Right hindlimb (tissue), 1 donor: ENCODE data around the gene SULT6B1.

Source experiments
- DNase-seq: peaks from one replicate; pipeline ENCODE4 v3.0.0-alpha.2; 2018

SULT6B1 gene

DNA sequence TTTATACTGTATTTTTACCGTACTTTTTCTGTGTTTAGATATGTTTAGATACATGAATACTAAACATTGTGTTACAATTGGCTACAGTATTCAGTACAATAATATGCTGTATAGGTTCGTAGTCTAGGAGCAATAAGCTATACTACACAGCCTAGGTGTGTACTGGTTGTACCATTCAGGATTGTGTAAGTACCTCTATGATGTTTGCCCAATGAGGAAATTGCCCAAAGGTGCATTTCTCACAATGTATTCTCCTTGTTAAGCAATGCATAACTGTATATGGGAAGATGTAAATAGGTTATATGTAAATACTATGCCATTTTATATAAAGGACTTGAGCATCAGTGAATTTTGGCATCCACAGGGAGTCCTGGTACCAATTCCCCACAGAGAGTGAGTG is 42.4 kb downstream of the SULT6B1 start:
- DNase-seq, result no peak

DNA sequence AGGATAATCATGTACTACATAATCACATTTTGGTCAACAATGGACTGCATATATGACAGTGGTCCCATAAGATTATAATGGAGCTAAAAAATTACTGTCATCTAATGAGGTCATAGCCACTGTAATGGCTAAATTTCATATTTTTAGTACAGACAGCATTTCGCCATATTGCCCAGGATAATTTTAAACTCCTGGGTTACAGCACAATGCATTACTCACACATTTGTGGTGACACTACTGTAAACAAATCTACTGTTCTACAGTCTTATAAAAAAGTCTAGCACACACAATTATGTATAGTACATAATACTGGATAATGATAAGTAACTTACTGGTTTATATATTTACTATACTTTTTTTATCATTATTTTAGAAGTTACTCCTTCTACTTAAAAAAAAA is 44.5 kb downstream of the SULT6B1 start:
- no peak for DNase-seq

DNA sequence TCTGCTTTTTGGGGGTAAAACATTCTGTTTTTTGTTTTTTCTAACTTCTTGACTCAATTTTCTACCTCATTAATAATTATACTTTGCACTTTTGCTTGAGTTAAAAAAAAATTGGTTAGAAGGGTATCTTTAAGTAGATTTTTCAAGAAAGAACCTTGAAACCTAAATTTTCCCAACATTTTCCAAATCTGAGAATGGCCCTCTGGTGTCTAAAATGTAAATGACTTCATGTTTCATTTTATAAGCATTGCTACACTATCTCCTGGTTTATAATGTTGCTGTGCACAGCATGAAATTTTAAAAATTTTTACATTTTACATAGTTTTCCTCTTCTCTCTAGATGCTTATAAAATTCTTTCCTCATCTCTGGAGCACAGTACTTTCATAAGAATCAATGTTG is 45.9 kb downstream of the SULT6B1 start:
- DNase-seq, result no peak

GRCh38 chr2:37132914-37133313 is 55.6 kb downstream of the SULT6B1 start:
- DNase-seq, result no peak

GRCh38 chr2:37125416-37125815 is 63.1 kb downstream of the SULT6B1 start:
- peak; percentile 42 for DNase-seq

DNA sequence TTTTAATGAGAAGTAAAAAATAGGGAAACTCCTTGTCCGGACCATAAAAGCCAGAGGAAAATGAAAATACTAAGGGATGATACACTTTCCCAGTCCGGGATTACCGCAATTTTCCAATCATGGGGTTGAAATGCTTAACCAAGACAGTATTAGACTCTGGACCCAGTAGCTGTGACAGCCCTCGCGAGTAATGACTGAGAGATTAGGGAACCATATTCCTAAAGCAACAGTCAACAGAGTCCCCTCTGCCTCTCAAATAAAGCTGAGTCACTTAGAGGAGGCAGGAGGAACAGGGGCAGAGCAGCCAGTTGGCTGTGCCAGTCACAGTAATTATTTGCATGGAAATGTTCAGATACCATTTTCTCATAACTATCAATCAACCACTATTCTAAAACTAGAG is 69.3 kb downstream of the SULT6B1 start:
- DNase-seq, result no peak
